Breast epithelium (tissue), 3 donors: ENCODE results near the gene PCDHGB4.

ENCODE experiments used
- CTCF ChIP-seq, 3 donors: fragments of 450-650 bp; IDR thresholded peaks; one replicate each; pipeline ENCODE4 v1.5.1; 2016 to 2017; ENCODE audit warnings: antibody characterized with exemption in 3 of 3, mild to moderate bottlenecking in 3 of 3, moderate library complexity in 3 of 3
- POLR2A ChIP-seq: fragments of 450-650 bp; IDR thresholded peaks from one replicate; pipeline ENCODE4 v1.6.1; 2016; ENCODE audit warnings: antibody characterized with exemption, mild to moderate bottlenecking, moderate library complexity
- POLR2AphosphoS5 ChIP-seq, 3 donors: sonication (generic); formaldehyde crosslinking; IDR thresholded peaks; one replicate each; pipeline ENCODE4 v1.6.1; 2017; ENCODE audit warnings: antibody characterized with exemption in 3 of 3

- TF ChIP-seq CTCF (IDR thresholded peaks at IDR 0.05) (no peak), POLR2A (no peak), POLR2AphosphoS5 (IDR thresholded peaks at IDR 0.05) (no peak)
Measured at GRCh38 chr5:141431286-141431685, 43.8 kb downstream of the PCDHGB4 start.
